Fibroblast of mammary gland (primary cell): ENCODE measurements around the gene FGF1.

Experiments
- DNase-seq: peaks from one replicate; pipeline ENCODE4 v3.0.0-alpha.2; 2010; ENCODE audit warnings: low read depth
- H3K4me3 ChIP-seq: 2 replicates; pipeline ENCODE4 v1.5.1; 2011; ENCODE audit warnings: low read depth, mild to moderate bottlenecking, low read length, moderate library complexity; ENCODE audit not compliant: control insufficient read depth
- TF ChIP-seq, protein P1 (sequence below): conservative IDR thresholded peaks from 2 replicates; pipeline ENCODE4 v1.5.1; 2011; ENCODE audit warnings: low read depth, low read length, inconsistent platforms; ENCODE audit not compliant: control insufficient read depth, insufficient read depth

The FGF1 gene

DNA sequence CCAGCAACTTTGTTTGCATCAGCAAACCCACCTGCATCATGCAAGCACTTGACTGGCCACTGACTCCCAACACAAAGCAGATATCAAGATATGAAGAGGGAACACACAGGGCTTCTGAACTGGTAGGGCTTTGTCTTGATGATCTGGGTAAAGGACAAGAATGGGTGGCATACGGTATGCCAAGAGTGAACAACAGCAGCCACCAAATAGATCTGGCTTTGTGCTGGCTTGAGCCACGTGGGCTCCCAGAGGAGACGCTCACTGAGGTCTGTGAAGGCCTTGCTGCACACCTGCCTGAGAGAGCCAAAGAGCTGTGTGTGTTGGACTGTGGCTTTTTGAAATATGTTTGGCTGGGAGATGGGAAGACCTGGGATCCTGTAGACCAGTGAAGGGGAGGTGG is 43.5 kb downstream of the FGF1 start:
- no peak for DNase-seq
- TF ChIP-seq, protein P1, sequence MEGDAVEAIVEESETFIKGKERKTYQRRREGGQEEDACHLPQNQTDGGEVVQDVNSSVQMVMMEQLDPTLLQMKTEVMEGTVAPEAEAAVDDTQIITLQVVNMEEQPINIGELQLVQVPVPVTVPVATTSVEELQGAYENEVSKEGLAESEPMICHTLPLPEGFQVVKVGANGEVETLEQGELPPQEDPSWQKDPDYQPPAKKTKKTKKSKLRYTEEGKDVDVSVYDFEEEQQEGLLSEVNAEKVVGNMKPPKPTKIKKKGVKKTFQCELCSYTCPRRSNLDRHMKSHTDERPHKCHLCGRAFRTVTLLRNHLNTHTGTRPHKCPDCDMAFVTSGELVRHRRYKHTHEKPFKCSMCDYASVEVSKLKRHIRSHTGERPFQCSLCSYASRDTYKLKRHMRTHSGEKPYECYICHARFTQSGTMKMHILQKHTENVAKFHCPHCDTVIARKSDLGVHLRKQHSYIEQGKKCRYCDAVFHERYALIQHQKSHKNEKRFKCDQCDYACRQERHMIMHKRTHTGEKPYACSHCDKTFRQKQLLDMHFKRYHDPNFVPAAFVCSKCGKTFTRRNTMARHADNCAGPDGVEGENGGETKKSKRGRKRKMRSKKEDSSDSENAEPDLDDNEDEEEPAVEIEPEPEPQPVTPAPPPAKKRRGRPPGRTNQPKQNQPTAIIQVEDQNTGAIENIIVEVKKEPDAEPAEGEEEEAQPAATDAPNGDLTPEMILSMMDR = no peak
- H3K4me3 ChIP-seq = no peak overlapping the region

DNA sequence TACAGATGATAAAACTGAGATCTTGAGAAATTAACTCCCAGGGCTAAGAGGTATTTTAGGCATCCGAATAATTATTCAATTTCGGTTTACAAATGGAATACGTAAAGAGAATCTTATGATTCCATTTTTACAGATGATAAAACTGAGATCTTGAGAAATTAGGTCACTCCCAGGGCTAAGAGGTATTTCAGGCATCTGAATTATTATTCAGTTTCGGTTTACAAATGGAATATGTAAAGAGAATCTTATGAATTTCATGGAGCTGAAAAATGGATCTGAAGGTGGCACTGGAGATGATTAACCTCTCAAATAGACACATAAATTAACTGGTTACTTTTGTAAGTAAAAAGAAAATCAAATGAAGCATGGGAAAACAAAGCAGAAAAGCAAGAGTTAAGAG is 44.2 kb downstream of the FGF1 start:
- H3K4me3 ChIP-seq = no peak overlapping the region
- DNase-seq = no peak
- TF ChIP-seq, protein P1 = no peak

DNA sequence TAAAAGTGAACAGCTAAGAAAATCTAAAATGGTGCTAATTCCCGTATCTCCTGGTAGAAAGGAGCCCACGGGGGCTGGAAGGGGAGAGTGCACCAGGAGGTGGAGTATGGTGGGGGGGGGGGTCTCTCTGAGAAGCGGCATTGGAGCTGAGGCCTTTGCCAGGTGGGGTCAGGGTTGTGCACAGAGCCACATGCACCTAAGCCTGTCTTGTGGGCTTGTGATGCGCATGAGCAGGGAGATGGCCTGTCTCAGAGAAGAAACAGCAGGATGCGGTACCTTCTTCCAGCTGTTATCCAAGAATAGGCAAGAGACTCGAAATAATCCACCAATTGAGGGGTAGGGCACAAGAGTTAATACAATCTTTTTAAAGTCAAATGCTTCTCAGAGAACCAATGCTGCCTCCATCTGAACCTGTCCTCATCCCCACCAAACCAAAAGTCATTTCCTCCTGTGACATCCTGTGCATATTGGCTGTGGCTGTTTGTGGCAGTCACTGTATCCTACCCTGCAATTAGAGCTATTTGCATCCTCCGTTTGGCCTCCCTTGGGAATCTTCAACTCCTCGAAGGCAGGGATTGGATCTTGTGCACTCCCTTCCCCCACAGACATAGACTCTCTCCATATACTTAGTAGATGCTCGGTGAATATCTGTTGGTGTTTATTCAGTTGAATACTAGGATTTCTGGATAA is 45.4 kb downstream of the FGF1 start:
- H3K4me3 ChIP-seq = no peak overlapping the region
- DNase-seq = no peak
- TF ChIP-seq, protein P1 = no peak

DNA sequence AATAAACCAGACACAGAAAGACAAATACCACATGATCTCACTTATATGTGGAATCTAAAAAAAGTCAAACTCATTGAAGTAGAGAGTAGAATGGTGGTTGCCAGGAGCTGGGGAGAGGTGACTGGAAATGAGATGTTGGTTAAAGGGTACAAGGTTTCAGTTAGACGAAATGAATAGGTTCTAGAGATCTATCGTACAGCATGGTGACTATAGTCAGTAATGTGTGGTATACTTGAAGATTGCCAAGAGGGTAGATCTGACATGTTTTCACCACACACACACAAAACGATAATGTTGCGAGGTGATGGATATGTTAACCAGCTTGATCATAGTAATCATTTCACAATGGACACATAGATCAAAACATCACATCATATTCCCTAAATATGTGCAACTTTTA is 46.4 kb downstream of the FGF1 start:
- no peak for DNase-seq
- TF ChIP-seq, protein P1 = no peak
- H3K4me3 ChIP-seq = no peak overlapping the region

DNA sequence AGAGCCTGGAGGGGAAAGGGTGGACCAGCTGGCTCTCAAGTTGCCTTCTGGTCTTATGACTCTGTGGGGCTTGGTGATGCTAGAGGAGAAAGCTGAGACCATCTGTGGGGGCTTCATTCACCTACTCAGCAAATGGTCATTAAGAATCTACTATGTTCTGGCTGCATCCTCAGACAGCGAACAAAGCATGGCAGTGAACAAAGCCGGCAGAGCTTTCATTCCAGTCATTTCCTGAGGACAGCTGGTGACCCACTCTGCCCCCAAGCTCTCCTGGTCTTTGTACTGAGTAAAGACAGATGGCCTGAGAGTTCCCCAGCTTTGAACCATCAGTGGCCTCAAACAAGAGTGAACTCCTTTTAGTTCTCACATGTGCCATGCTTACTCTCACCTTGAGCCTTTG is 48.0 kb downstream of the FGF1 start:
- no peak for DNase-seq
- TF ChIP-seq, protein P1 = no peak
- no peak overlapping the region for H3K4me3 ChIP-seq

DNA sequence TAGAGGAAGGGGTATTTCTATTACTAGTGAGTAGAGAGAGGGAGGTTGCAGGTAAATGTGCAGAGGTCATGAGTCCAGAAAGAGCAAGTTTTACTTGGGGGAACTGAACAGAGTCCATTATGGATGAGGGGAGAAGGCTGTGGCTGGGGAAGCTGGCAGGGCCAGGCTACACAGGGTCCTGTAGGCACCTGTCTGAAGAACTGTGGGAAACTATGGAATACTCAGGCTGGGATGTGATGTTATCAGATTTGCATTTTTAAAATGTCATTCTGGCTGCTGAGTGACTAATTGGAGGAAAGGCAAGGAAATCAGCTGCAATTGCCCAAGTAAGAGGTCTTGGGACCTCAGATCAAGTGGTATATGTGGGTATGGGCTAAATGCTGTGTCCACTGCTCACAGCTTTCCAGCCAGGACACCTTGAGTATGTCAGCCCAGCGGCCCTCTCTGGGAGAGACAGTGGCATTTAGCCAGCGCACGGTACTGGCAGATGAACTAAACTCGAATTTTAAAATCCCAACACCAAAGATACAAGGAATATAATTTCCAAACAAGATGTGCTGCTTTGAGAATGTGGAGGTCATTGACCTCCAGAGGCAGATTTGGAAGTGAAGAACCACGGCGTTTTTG is 49.1 kb downstream of the FGF1 start:
- DNase-seq = no peak
- TF ChIP-seq, protein P1 = no peak
- H3K4me3 ChIP-seq = no peak overlapping the region
